Heart right ventricle (tissue), 16 donors: ENCODE measurements around the gene OTOP2. TPM values are rescaled to one million over a fixed set of nuclear protein-coding genes. Genes with fewer than 3 reads are reported as not detected.

Source experiments
- ATAC-seq, 8 donors: fragments of 200-7000 bp; cut with Tn5 transposase; one replicate each; pipeline ENCODE4 v1.9.1; 2020; ENCODE audit warnings: mild to moderate bottlenecking in 8 of 8, moderate library complexity in 8 of 8, moderate number of reproducible peaks in 1 of 8
- DNase-seq, 2 donors: peaks; one replicate each; pipeline ENCODE4 v3.0.0-alpha.2; 2020
- H3K27ac ChIP-seq, 10 donors: fragments of 200-600 bp; sonication (generic) in 2 of 10; one replicate each; pipeline versions ENCODE4 v1.5.0 to v1.8.0; 2020 to 2022; ENCODE audit warnings: mild to moderate bottlenecking in 3 of 10
- H3K27me3 ChIP-seq, 7 donors: fragments of 200-600 bp; one replicate each; pipeline ENCODE4 v1.8.0; 2021 to 2022; ENCODE audit warnings: mild to moderate bottlenecking in 2 of 7
- H3K36me3 ChIP-seq, 9 donors: fragments of 200-600 bp; sonication (generic) in 1 of 9; one replicate each; pipeline versions ENCODE4 v1.5.0 to v1.8.0; 2020 to 2022; ENCODE audit warnings: mild to moderate bottlenecking in 2 of 9
- H3K4me1 ChIP-seq, 9 donors: fragments of 200-600 bp; sonication (generic) in 1 of 9; one replicate each; pipeline versions ENCODE4 v1.5.0 to v1.8.0; 2020 to 2022; ENCODE audit warnings: mild to moderate bottlenecking in 4 of 9
- H3K4me3 ChIP-seq, 10 donors: fragments of 200-600 bp; sonication (generic) in 2 of 10; one replicate each; pipeline versions ENCODE4 v1.5.0 to v1.8.0; 2020 to 2022; ENCODE audit warnings: mild to moderate bottlenecking in 7 of 10, moderate library complexity in 2 of 10
- H3K9me3 ChIP-seq, 11 donors: fragments of 200-600 bp in 10 of 11; sonication (generic) in 2 of 11; one replicate each; pipeline versions ENCODE4 v1.5.0 to v1.8.0; 2013 to 2022; ENCODE audit warnings: mild to moderate bottlenecking in 2 of 11, control low read depth in 1 of 11, moderate library complexity in 1 of 11
- CTCF ChIP-seq, 9 donors: fragments of 200-600 bp; sonication (generic) in 2 of 9; IDR thresholded peaks; one replicate each; pipeline versions ENCODE4 v1.5.0 to v1.8.0; 2021 to 2022; ENCODE audit warnings: antibody characterized with exemption in 9 of 9, mild to moderate bottlenecking in 5 of 9, moderate library complexity in 1 of 9
- WGBS, 2 donors: extraction: QIAGEN DNeasy Blood & Tissue Kit; methylation state at CpG; one replicate each; pipeline ENCODE4 v1.1.7; 2013; ENCODE audit warnings: inconsistent platforms in 1 of 2; 5-methylcytosine and 5-hydroxymethylcytosine counted together
- intact Hi-C, 10 donors: fragments of 100-400 bp; cut with DNase I; formaldehyde crosslinking; loops; one replicate each; pipeline versions ENCODE4 v1.11.1 to v1.14.2; 2022
- polyA plus RNA-seq, 2 donors: library from polyadenylated mRNA; stranded (reverse); fragments of 200-250 nt; gene quantifications; one replicate each; pipeline ENCODE4 v1.2.3, GENCODE V29; 2013
- total RNA-seq, 10 donors: library from RNA; stranded (reverse); fragmentation: NEBNext Ultra II Directional in 3 of 10; extraction: Animal tissue kit (Norgen Biotek cat#: 25700) in 3 of 10; gene quantifications; one replicate each; pipeline versions ENCODE4 v1.2.1 to v1.2.4, GENCODE V29; 2021 to 2023
- donor health status: Arrhythmogenic right ventricular cardiomyopathy.
- donor health status: ischemic (EF 13 %, LVEDD 7.1; RV severe dilation, severe dysfunction).
- donor health status: healthy with polysubstance abuse.
- donor health status: DM: no; HTN: yes; CAD: no.
- donor health status: DM: no; HTN: no; CAD: no.
- donor health status: ischemic (EF 25% LVEDD 6.9; RV normal size, moderate dysfunction).
- donor health status: ischemic (EF 25% LVEDD 5.7; RV mildly dilated, moderate dysfunction).
- donor health status: healthy.
- donor health status: DM: yes; HTN: yes; CAD: no.
- donor health status: Ischemic cardiomyopathy.
- donor health status: ischemic (EF 35%, LVEDD 5.7; RV mildly dilated, moderate dysfunction).
- donor health status: nonischemic (EF 11% LVEDD 7.7; RV severe dilation, severe dysfunction).
- donor health status: DM: yes; HTN: yes; CAD: no.
- donor health status: PGD.
- donor health status: ischemic (EF 29% LVEDD 5.4; RV normal size, mild dysfunction).
- donor health status: nonischemic (EF 23%, LVEDD 6.1; RV moderate dilation, normal function).

Gene OTOP2
- total and polyA plus RNA-seq, 12 donors: not detected

DNA sequence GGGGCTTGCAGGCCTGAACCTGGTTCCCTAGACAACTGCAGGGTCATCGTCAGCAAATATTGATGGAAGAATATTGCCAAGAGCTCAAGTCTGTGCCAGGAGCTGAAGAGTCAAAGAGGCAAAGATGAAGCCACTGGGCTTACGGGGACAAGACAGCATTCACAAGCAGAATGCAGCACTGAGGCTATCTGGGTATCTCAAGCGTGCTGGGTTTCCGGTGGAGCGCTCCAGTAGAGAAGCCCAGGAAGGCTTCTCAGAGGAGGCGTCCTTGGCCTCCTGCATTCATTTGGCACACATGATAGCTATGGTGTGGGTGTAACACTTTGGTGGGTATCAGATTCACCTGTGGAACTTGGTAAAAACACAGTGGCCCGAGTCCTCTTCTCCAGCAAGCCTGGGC lies 33.5 kb upstream of the OTOP2 start:
- no peak overlapping the region for H3K4me3 ChIP-seq
- peaks cover 6 to 77% (median 65%) of the 10 kb centered on the region in 7 donors for H3K27me3 ChIP-seq
- ATAC-seq (no peak), DNase-seq (no peak)
- TF ChIP-seq CTCF (IDR thresholded peaks at IDR 0.05): no peak
- 85 to 87% methylated on average over 7 of the region's 7 CpGs for WGBS, 2 donors
- no peaks in the 10 kb centered on the region for H3K36me3 ChIP-seq
- intact Hi-C loops: no loop called here
- no peaks in the 10 kb centered on the region for H3K9me3 ChIP-seq
- peaks cover 3 to 11% (median 6%) of the 10 kb centered on the region in 9 donors for H3K4me1 ChIP-seq
- H3K27ac ChIP-seq: no peak overlapping the region

DNA sequence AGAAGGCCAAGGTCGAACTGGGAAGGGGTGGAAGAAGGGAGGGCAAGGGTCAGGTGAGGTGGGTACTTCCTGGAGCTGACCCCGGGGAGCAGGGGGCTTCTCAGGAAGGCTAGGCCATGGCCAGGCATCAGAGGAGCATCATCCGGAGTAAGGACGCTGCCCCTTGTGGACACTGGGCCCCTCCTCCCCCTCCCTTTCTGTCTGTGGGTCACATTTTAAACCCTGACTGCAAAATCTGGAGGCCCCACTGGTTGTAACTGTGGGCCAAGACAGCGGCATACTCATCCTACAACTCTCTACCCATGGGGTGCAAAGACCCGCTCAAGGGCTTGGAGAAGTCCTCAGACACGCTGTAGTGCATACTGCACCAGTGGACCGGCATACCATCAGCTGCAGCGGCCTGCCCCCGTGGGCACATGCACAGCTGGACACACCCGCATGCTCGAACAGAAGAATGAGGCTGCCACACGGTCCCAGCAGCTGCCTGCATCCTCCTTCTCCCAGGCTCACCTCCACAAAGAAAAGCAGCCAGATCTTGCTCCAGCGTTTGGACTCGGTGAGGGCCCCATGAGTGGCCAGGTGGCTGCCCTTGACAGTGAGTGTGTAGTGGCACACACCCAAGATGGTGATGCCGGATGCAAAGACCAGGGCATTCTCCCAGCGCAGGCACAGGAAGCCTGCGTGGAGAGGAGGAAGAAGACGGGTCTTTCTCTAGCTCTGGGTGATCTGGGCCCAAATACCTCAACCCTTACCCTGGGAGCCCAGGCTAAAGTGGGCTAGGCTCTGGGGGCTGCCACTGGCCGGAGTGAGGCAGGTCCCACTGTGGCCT lies 31.8 kb upstream of the OTOP2 start:
- intact Hi-C loops: no loop called here
- peaks cover 6 to 84% (median 73%) of the 10 kb centered on the region in 7 donors for H3K27me3 ChIP-seq

DNA sequence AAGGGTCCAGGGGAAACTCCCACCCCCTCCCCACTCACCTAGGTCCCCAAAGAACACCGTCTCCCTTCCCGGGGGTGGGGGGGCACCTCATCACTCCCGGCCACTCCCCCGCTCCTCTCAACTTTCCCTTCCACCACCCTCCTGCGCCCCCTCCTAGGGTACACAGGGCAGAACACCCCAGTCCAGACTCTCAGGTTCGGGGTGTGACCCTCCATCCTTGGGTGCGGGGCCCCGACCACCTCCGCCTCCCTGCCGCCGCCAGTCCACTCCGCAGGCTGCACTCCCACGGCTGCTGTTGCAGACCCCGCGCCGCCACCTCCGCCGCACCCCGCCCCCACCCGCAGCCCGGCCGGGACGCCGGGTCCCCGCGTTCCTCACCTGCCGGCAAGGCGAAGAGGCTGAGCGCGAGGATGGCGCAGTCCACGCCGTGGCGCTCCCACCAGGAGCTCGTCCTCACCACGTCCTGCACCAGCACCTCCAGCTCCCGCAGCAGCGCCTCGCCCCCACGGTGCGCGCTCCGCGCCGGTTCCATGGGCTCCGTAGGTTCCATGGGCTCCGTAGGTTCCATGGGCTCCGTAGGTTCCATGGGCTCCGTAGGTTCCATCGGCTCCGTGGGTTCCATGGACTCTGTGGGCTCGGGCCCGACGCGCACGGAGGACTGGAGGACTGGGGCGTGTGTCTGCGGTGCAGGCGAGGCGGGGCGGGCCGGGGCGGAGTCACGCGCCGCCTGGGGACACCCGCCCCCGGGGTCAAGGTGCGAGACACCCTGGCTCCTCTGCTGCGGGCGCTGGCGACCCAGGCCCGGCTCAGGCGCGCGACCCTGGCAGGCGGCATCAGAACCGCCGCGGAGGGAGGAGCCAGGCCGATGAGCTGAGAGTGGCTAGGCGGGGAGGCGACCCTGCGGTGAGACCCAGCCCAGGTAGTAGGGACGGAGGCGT lies 30.8 kb upstream of the OTOP2 start, which contains the start of gene FADS6:
FADS6 (minus strand) TSS at position 660 of the 938 bp plus-strand sequence; CDS start at position 622, 38 bp downstream.
- TF ChIP-seq CTCF (IDR thresholded peaks at IDR 0.05): no peak
- WGBS, 2 donors: 4 to 5% methylated on average over 79 to 86 of the region's 86 CpGs
- H3K27ac ChIP-seq: no peak within 1 kb of the TSS
- peaks cover 3 to 11% (median 6%) of the 10 kb centered on the region in 9 donors for H3K4me1 ChIP-seq
- no peaks in the 10 kb centered on the region for H3K9me3 ChIP-seq
- no peak for DNase-seq
- intact Hi-C loops: no loop called here
- H3K4me3 ChIP-seq: peak within 1 kb of the TSS; percentile 6 to 43 (median 32)
- peaks cover 6 to 78% (median 69%) of the 10 kb centered on the region in 7 donors for H3K27me3 ChIP-seq
- no peaks in the 10 kb centered on the region for H3K36me3 ChIP-seq
- peak in 4 of 8 donors; percentile 14 to 63 (median 36) for ATAC-seq

More for the DNA sequence above, 31.8 kb upstream of the OTOP2 start:
- TF ChIP-seq CTCF (IDR thresholded peaks at IDR 0.05): no peak
- Histone ChIP-seq H3K4me3 (no peak overlapping the region), H3K36me3 (no peaks in the 10 kb centered on the region), H3K9me3 (no peaks in the 10 kb centered on the region), H3K4me1 (peaks cover 3 to 11% (median 6%) of the 10 kb centered on the region in 9 donors), H3K27ac (no peak overlapping the region)
- WGBS, 2 donors: 70 to 72% methylated on average over 20 of the region's 20 CpGs
- no peak for DNase-seq
- no peak for ATAC-seq
